KOPT-K1 (cell line): ENCODE data around the gene DSTN.

Experiments used
- H3K27ac ChIP-seq: fragments of 200-600 bp; sonication (generic); 2 replicates; pipeline ENCODE4 v1.5.1; 2016; ENCODE audit warnings: antibody characterized with exemption, mild to moderate bottlenecking, low read depth, low read length; ENCODE audit not compliant: poor library complexity, severe bottlenecking
- H3K36me3 ChIP-seq: fragments of 200-600 bp; sonication (generic); 2 replicates; pipeline ENCODE4 v1.5.1; 2017; ENCODE audit warnings: antibody characterized with exemption, mild to moderate bottlenecking, low read length, moderate library complexity; ENCODE audit not compliant: insufficient read depth
- H3K9me3 ChIP-seq: fragments of 200-600 bp; sonication (generic); 2 replicates; pipeline ENCODE4 v1.5.1; 2017; ENCODE audit warnings: antibody characterized with exemption, low read length, mild to moderate bottlenecking; ENCODE audit not compliant: insufficient read depth, poor library complexity, severe bottlenecking

DSTN gene

GRCh38 chr20:17562804-17563305 is 7.0 kb upstream of the DSTN start:
- Histone ChIP-seq H3K9me3 (no peaks in the 10 kb centered on the region), H3K27ac (no peak overlapping the region), H3K36me3 (no peaks in the 10 kb centered on the region)

- Histone ChIP-seq H3K27ac (no peak overlapping the region), H3K36me3 (no peaks in the 10 kb centered on the region)
These were observed 4.6 kb upstream of the DSTN start for GRCh38 chr20:17565169-17565845.

GRCh38 chr20:17566345-17566744 is 3.5 kb upstream of the DSTN start:
- no peak overlapping the region for H3K27ac ChIP-seq
- no peaks in the 10 kb centered on the region for H3K9me3 ChIP-seq
- no peaks in the 10 kb centered on the region for H3K36me3 ChIP-seq

More at GRCh38 chr20:17565169-17565845, 4.6 kb upstream of the DSTN start:
- no peaks in the 10 kb centered on the region for H3K9me3 ChIP-seq

- no peaks in the 10 kb centered on the region for H3K36me3 ChIP-seq
- no peak overlapping the region for H3K27ac ChIP-seq
- no peaks in the 10 kb centered on the region for H3K9me3 ChIP-seq
These were observed 1.7 kb upstream of the DSTN start for GRCh38 chr20:17568045-17568788.

- no peaks in the 10 kb centered on the region for H3K36me3 ChIP-seq
- H3K9me3 ChIP-seq: no peaks in the 10 kb centered on the region
- no peak overlapping the region for H3K27ac ChIP-seq
These were observed 828 bp upstream of the DSTN start for GRCh38 chr20:17568972-17569521.

- peak overlapping the region; percentile 64 for H3K27ac ChIP-seq
- no peaks in the 10 kb centered on the region for H3K36me3 ChIP-seq
- no peaks in the 10 kb centered on the region for H3K9me3 ChIP-seq
These were observed 675 bp downstream of the DSTN start for GRCh38 chr20:17570347-17571152.

- Histone ChIP-seq H3K36me3 (no peaks in the 10 kb centered on the region), H3K27ac (peak overlapping the region; percentile 64), H3K9me3 (no peaks in the 10 kb centered on the region)
These were observed 1.3 kb downstream of the DSTN start for GRCh38 chr20:17571153-17571527.

- H3K27ac ChIP-seq: peak overlapping the region; percentile 64
- no peaks in the 10 kb centered on the region for H3K36me3 ChIP-seq
- no peaks in the 10 kb centered on the region for H3K9me3 ChIP-seq
These were observed 2.3 kb downstream of the DSTN start for GRCh38 chr20:17572034-17572638.

DNA sequence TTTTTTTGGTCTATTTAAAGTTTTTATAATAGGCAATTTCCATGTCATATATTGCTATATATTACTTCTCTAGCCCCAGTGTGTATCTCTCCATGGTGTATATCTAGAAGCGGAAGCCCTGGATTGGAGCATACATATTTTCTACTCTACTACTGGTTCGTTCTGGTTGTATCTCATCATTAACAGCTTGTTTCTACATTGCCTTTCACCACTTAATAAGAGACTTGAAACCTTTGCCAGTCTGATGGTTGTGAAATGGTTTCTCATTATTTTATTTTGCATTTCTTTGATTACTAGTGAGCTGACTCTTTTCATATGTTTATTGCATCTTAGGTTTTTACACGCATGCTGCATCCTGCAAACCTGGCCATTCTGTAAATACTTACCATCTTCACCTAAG is 3.6 kb downstream of the DSTN start:
- Histone ChIP-seq H3K36me3 (no peaks in the 10 kb centered on the region), H3K9me3 (no peaks in the 10 kb centered on the region), H3K27ac (no peak overlapping the region)

- Histone ChIP-seq H3K9me3 (no peaks in the 10 kb centered on the region), H3K27ac (no peak overlapping the region), H3K36me3 (no peaks in the 10 kb centered on the region)
These were observed 6.3 kb downstream of the DSTN start for GRCh38 chr20:17576215-17576614.

DNA sequence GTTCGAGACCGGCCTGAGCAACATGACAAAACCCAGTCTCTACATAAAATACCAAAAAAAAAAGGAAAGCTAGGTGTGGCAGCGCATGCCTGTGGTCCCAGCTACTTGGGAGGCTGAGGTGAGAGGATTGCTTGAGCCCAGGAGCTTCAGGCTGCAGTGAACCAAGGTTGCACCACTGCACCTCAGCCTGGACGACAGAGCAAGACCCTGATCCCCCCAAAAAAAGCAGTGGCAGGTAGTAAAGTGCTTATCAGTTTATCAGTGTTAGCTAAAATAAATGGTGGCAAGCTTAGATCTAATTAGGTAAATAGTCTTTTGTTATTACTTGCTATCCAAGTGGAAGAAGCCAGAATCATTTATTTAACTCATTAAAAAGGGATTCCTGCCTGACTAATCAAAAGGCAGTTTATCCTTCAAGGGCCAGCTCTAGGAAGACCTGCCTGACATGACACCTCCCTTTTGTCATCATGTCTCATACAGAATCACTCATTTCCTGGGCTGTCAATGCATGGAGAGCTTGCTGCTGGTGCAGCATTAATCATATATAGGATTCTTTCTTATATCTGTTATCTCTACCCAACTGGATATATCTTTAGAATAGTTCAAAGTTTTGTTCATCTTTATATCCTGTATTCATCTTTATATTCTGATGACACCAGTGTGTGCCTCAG is 9.6 kb downstream of the DSTN start:
- no peaks in the 10 kb centered on the region for H3K9me3 ChIP-seq
- no peaks in the 10 kb centered on the region for H3K36me3 ChIP-seq
- H3K27ac ChIP-seq: no peak overlapping the region

DNA sequence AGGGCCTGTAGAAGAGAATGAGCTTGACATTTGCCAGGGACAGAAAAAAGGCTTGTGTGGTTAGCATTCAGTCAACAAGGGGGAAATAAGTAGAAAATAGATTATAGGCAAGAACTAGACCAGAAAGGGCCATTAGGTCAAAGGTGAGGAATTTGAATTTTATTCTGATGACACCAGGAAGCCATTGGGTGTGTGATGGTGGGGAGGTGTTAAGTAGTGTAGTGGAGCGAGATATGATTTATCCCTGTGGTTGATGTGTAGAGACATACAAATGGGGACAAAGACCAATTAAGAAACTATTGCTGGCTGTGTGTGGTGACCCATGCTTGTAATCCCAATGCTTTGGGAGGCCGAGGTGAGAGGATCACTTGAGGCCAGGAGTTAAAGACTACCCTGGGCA is 11.0 kb downstream of the DSTN start:
- H3K9me3 ChIP-seq: no peaks in the 10 kb centered on the region
- H3K27ac ChIP-seq: no peak overlapping the region
- H3K36me3 ChIP-seq: no peaks in the 10 kb centered on the region

- Histone ChIP-seq H3K27ac (no peak overlapping the region), H3K9me3 (no peaks in the 10 kb centered on the region), H3K36me3 (no peaks in the 10 kb centered on the region)
These were observed 13.3 kb downstream of the DSTN start for GRCh38 chr20:17583126-17583525.

DNA sequence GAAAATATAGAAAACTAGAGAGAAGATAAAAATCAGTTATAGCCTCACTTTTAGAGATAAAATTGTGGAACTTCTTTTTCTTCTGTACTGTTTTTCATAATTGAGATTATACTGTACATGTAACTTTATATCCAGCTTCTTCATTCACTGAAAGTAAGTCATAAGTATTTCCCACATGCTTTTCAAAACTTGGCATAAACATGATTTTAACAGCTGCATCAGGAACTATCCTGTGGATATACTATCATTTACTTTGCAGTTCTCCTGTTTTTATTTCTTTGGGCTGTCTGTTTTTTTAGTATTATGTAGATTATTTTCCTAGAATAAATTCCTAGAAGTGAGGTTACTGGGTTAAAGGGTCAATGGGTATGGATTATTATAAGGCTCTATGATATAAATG is 14.8 kb downstream of the DSTN start:
- no peaks in the 10 kb centered on the region for H3K9me3 ChIP-seq
- no peaks in the 10 kb centered on the region for H3K36me3 ChIP-seq
- no peak overlapping the region for H3K27ac ChIP-seq
